NK-92 treated with Interleukin-12 subunit alpha and Interleukin-12 subunit beta, amount 100 ng/mL, for 24 hours (cell line): ENCODE measurements around the gene DHRS7B.
"Not testable (repeated sequence)": the region's sequence is repeated elsewhere in the genome, so short reads cannot be mapped to it uniquely, and the experiment has no call there.

Experiments used
- DNase-seq: peaks from one replicate; lab custom pipeline; 2025; lab: John Stamatoyannopoulos, UW

The DHRS7B gene

GRCh38 chr17:21108651-21109050 is 18.1 kb upstream of the DHRS7B start:
- no peak for DNase-seq

GRCh38 chr17:21113049-21113690 is 13.6 kb upstream of the DHRS7B start:
- no peak for DNase-seq

- no peak for DNase-seq
Observed at GRCh38 chr17:21113716-21114115, 13.0 kb upstream of the DHRS7B start.

GRCh38 chr17:21114791-21115190 is 12.0 kb upstream of the DHRS7B start:
- not testable (repeated sequence) for DNase-seq

GRCh38 chr17:21119247-21119918 is 7.4 kb upstream of the DHRS7B start:
- DNase-seq: no peak

GRCh38 chr17:21119919-21120249 is 6.9 kb upstream of the DHRS7B start:
- no peak for DNase-seq

GRCh38 chr17:21124086-21124485 is 2.7 kb upstream of the DHRS7B start:
- no peak for DNase-seq

- DNase-seq: not testable (repeated sequence)
Observed at GRCh38 chr17:21124517-21124916, 2.2 kb upstream of the DHRS7B start.

- no peak for DNase-seq
Observed at GRCh38 chr17:21125862-21126261, 902 bp upstream of the DHRS7B start.

- DNase-seq: no peak
Observed at GRCh38 chr17:21127509-21128077, 829 bp downstream of the DHRS7B start.

GRCh38 chr17:21129023-21129681 is 2.4 kb downstream of the DHRS7B start:
- no peak for DNase-seq

GRCh38 chr17:21131137-21131536 is 4.4 kb downstream of the DHRS7B start:
- DNase-seq: no peak

GRCh38 chr17:21132428-21132827 is 5.7 kb downstream of the DHRS7B start:
- no peak for DNase-seq

GRCh38 chr17:21134559-21134958 is 7.8 kb downstream of the DHRS7B start:
- no peak for DNase-seq

- no peak for DNase-seq
Observed at GRCh38 chr17:21140911-21141310, 14.1 kb downstream of the DHRS7B start.

GRCh38 chr17:21141331-21141730 is 14.6 kb downstream of the DHRS7B start:
- DNase-seq: no peak

GRCh38 chr17:21142065-21142464 is 15.3 kb downstream of the DHRS7B start:
- not testable (repeated sequence) for DNase-seq

- no peak for DNase-seq
Observed at GRCh38 chr17:21143695-21144094, 16.9 kb downstream of the DHRS7B start.

- DNase-seq: not testable (repeated sequence)
Observed at GRCh38 chr17:21144299-21144698, 17.5 kb downstream of the DHRS7B start.

GRCh38 chr17:21146362-21147015 is 19.7 kb downstream of the DHRS7B start:
- DNase-seq: no peak

- DNase-seq: no peak
Observed at GRCh38 chr17:21149621-21150020, 22.9 kb downstream of the DHRS7B start.

- DNase-seq: no peak
Observed at GRCh38 chr17:21152731-21153130, 26.0 kb downstream of the DHRS7B start.
